Stimulated activated CD4-positive, alpha-beta T cell treated with anti-CD3 and anti-CD28 coated beads, TNF-alpha, amount 100 ng/mL, for 1 hour (primary cell): ENCODE results near the gene ARHGAP4.

Experiments
- DNase-seq, 3 donors: peaks; one replicate each; pipeline ENCODE4 v3.0.0-alpha.2; 2020; ENCODE audit warnings: low read depth in 3 of 3, low spot score in 1 of 3

ARHGAP4 gene

GRCh38 chrX:153928846-153929245 is 2.8 kb upstream of the ARHGAP4 start:
- no peak for DNase-seq

- DNase-seq, result peak; percentile 76 to 93 (median 90)
Measured at GRCh38 chrX:153927922-153928760, 2.1 kb upstream of the ARHGAP4 start.

DNA sequence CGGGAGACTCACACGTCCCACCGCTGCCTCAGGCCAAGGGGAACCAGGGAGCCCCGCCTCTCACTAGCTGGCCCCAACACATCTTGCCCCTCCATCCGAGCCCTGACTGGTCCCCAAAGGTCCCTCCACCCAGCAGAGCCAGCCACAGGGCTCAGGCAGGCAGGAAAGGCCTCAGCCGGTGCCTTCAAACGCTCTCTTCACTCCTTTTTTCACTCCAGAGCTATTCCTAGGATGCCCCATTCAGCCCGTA is 1.5 kb upstream of the ARHGAP4 start:
- DNase-seq, result no peak

DNA sequence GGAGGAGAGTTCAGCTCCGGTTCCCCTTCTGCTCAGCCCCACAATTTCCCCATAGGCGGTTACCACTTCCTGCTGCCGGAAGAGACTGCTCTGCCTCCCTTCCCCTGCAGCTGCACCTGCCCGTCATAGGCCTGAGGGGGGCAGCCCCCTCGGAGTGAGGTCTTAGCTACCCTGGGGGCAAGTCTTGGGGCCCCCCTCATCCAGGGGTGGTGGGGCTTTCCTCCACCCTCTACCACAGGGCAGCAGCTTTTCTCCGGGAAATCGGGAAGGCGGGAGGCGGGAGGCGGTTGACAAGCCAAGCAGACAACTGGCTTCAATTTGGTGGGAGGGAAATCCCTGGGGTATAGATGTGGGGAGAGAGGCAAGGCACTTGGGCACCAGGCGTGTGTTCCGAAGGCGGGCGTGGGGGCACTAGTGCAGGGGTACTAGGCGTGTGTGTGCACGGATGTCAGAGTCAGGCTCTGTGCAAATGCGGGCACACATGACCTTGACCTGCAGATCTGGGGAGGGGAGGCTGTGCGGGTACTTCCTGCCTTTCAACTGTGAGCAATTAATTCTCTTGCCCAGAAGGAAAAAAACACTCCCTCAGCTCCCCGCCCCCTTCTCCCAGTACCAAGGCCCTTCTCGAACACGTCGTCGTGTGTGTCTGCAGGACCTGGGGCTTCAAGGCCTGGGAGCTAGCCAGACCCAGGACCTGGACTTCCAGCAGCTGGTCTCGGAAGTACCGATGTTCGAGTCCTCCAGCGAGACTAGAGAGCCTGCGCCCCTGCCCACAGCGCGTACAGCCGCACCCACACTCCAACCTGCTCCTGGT is 1.0 kb upstream of the ARHGAP4 start:
- DNase-seq, result peak in 2 of 3 donors; percentile 49 to 55

GRCh38 chrX:153926552-153926857 is 441 bp upstream of the ARHGAP4 start:
- no peak for DNase-seq

GRCh38 chrX:153925387-153925738 is 701 bp downstream of the ARHGAP4 start:
- no peak for DNase-seq

DNA sequence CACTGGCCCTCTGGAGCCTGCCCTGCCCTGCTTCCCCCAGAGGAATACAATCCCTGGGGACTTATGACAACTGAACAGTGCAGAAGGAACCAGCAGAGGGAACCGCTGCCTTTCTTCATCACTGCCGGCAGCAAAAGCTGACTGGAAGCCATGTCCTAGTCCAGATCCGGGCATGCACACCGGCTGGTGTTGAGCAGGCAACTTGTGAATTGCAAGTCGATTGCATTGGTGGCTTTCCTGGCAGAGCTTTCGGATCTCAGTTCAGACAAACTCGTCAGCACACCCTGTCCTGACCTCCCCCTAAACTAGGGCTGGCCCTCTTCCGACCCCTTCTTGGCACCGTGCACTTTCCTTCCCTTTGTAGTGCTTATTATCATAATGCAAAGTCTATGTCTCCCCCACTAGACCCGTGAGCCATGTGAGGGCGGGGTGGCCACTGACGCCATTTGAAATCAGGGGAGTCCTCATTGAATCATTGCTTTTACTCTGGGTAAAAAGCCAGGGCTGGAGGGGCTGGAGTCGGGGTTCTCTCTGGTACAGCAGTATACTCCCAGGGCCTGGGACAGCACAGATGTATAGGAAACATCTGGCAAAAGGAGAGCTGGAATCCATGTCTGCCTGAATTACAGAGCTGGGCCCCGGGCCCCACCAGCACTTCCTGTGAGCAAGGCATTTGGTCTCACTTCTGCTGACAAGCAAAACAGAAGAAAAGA is 1.8 kb downstream of the ARHGAP4 start:
- DNase-seq, result no peak

- no peak for DNase-seq
Measured at GRCh38 chrX:153922932-153923857, 2.9 kb downstream of the ARHGAP4 start.

DNA sequence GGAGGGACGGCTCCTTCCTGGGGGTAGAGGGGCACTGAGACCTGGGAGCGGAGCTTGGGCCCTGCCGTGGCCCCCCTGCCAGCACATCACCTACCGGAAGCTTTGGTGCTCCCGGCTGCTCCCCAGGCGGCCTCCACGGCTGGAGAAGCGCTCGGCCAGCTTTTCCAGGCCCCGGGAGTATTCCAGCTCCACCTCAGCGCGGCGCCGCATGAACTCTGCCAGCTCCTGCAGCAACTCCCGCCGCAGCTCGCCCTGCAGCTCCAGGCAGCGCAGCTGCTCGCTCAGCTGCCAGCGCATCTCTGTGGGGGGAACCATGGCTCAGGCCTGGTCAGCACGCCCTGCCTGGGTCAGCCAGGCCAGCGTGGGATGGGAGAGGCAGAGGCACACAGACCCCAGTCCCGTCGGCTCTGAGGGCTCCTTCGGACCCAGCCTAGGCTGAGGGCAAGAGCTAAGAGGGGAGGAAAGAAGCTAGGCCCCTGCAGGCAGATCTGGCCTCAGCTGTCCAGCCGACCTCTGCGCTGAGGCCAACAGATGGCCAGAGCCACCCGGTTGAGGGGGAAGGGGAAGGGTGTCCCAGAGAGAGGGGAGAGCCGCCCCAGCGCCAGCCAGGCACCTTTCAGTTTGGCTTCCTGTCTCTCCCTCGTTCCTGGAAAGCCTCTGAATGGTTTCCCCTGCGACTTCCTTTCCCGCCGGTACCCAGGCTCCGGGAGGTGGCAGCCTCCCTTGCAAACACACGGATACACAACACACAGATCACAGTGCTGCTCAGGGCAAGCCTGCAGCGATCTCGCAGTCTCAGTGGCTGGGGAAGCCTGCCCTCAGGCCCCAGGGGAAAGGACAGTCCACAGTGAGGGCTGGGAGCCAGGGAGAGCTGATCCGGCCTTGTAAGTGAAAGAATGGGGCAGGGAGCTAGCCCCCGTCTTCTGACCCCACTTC is 4.3 kb downstream of the ARHGAP4 start:
- no peak for DNase-seq

DNA sequence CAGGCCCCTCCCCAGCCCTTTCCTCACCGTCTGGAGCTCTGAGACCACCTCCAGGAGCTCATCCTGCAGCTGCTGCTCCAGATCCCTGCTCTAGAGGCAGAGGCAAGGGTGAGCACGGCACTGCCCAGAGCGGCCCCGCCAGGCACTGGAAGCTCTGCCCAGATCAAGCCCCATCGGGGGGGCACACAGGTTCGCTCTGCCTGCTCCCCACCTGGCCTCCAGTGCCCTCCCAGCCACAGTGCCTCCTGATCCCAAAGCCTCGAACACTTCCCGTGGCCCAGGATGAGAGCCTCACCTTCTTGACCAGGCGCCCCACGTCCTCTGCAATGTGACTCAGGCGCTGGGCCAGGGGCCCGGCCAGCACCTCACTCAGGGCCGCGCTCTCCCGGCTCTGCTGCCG is 5.0 kb downstream of the ARHGAP4 start:
- DNase-seq, result no peak

DNA sequence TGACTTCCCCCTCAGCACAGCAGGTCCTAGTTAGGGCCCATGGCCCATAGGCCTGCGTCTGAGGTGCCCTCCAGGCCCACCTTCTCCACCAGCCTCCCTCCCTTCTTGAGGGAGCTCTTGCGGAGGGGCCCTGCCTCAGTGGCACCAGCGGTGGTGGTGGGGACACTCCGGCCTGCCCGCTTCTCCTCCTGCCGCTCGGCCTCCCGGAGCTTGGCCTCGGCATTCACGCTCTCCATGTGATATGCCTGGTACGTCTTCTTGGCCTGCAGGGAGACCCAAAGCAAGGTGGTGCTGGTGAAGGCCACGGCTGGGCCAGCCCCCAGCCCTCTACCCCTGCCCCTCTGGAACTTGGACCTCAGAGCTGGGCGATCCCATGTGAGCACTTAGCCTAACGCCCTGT is 5.5 kb downstream of the ARHGAP4 start:
- no peak for DNase-seq

DNA sequence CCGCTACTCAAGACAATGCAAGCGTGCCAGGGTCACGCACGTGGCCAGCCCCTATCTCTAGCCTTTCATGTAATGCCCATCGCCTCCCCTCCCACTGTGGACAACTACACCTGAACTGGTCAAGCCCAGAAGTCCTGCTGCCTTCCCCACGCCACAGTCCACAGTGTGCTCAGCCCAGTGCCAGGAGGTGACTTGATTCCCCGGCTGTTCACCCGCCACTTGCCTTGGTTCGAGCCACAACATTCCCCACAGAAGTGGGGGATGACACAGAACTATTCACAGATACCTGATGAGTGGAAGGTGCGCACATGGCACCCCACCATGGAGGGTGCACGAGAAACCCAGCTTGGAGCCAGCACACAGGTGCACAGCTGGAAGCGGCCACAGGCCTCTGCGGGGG is 6.8 kb downstream of the ARHGAP4 start:
- DNase-seq, result no peak

DNA sequence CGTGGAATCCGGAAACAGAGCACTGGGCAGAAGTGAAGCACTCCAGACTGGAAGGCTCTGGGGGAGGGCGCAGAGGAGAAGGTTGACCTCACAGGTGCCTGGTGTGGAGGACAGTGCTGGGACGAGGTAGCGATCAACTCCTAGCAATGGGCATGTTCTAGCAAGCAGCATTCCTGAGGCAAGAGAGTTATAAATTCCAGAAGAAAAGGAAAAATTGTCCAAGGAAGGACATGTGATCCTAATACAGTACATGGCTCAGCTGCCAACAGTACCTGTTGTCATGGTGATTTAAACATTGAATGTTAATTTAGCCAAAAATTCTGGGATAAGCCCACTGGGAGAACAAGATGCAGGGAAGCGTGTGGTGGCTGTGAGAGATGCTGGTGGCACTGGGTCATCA is 8.2 kb downstream of the ARHGAP4 start:
- no peak for DNase-seq

- no peak for DNase-seq
Measured at GRCh38 chrX:153913701-153914100, 12.4 kb downstream of the ARHGAP4 start.

DNA sequence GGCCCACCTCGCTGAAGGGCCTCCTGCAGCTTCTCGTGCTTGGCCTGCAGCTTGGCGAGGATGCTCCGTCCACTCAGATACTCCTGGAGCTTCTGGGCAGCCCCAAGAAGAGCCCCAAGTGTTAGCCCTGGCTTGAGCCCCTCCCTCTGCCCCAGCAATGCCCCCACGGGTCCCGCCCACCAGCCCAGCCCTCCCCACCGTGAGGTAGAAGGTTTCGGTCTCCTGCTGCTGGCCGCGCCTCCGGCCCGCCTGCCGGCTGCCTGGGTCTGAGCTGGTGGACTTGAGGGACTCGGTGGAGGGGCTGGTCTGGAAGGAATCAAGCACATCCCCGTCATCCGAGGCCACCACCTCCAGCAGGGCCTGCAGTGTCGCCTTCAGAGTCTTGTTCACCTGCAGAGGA is 12.9 kb downstream of the ARHGAP4 start:
- DNase-seq, result no peak

DNA sequence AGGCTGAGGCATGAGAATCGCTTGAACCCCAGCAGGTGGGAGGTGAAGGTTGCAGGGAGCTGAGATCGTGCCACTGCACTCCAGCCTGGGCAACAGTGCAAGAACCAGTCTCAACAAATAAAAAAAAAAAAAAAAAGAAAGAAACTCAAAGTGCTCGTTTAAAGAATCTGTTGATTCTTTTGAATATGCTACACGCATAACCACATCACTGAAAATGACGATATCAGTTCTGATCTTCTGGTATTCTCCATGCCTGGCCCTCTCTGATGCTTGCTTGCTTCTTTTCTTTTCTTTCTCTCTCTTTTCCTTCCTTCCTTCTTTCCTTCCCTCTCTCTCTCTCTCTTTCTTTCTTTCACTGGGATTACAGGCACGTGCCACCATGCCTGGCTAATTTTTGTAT is 14.3 kb downstream of the ARHGAP4 start:
- DNase-seq, result no peak

DNA sequence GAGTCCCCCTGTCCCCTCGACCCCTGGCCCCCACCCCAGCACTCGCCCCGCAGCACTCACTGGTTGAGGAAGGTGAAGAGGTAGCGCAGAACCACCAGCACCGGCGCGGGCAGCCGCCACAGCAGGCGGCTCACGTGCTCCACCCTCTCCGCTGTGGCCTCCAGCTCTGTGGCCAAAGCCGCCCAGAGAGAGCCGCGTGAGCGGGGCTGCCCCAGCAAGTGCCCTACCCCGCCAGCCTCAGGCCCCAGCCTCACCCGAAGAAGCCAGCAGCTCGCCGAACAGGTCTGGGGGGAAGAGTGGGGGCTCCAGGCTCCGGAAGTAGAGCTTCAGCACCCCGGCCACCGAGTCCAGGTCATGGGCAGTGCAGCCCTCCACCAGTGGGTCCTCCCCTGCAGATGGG is 15.6 kb downstream of the ARHGAP4 start:
- no peak for DNase-seq

DNA sequence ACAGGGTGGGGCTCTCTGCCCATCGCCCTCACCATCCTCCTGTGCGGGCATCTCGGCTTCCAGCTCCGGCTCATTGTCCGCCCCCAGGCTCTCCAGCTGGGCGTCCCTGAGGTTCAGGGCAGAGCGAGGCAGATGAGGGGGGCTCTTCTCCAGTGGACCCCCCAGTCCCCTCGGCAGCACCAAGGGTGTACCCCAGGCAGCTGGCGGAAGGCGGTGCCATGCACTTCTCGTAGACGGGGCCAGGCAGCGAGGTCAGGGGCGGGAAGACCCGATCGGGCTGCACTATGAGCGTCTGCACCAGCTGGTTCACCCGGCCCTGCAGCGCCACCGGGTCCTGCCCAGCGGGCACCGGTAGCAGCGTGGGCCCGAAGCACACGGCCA is 16.1 kb downstream of the ARHGAP4 start:
- no peak for DNase-seq

DNA sequence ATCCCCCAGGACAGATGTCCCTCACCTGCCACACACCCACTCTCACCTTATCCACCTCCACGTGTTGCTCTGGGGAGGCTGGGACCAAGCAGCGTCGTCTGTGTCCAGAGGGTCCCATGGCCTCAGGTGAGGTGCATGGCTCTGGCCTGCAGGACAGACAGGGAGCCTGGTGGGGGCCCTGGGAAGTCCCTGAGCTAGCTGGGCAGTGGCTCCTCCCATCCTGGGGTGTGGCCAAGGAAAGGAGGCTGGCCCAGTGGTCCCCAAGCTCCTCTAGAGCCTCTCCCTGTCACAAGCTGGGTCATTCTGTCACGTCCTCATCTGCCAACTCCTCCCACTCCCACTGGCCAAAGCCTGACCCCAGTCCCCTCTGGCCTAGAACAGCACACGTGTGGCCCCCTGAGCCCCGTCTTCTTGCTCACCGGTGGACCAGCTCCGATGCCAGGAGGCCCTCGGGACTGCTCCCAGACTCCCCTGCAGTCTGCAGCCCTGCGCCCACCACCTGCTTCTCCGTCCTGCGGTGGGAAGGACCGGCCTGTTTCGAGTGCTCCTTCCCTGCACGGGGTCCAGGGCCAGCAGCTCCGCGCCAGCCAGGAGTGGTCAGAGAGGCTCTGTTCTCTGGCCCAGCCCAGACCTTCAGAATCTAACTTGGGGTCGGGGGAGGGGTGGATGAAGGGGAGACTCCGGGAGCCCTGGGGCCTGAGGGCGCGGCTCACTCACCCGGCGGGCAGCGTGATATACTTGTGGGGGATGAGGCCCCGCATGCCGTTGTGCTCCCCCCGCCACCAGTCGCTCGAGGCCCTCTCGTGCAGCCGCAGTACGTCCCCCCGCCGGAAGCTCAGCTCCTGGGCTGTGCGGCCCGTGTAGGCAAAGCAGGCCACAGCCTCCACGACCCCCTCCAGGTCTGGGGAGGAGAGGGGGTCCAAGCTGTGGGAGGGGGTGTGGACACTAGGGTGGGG is 16.8 kb downstream of the ARHGAP4 start:
- no peak for DNase-seq
